BJ (cell line): Measurements from ENCODE around the gene STIM1. TPM values are rescaled to one million over a fixed set of nuclear protein-coding genes. Genes with fewer than 3 reads are reported as not detected.

Experiments used
- CTCF ChIA-PET: fragments of 350-600 bp; formaldehyde crosslinking; extraction: SDS; loops from one replicate; lab custom pipeline; 2021; ENCODE audit warnings: antibody characterized with exemption, inconsistent platforms; lab: Yijun Ruan, JAX
- POLR2A ChIA-PET: fragments of 300-600 bp; sonication (Branson Sonifier 250); formaldehyde crosslinking; extraction: SDS; loops from one replicate; lab custom pipeline; 2021; ENCODE audit warnings: antibody characterized with exemption; lab: Charles Lee
- DNase-seq: peaks from one replicate; pipeline ENCODE4 v3.0.0-alpha.2; 2011; ENCODE audit warnings: low read depth
- H3K27me3 ChIP-seq: 2 replicates; pipeline ENCODE4 v1.6.0; 2011; ENCODE audit warnings: low read length; ENCODE audit not compliant: control insufficient read depth, insufficient read depth
- H3K36me3 ChIP-seq: 2 replicates; pipeline ENCODE4 v1.5.1; 2011; ENCODE audit warnings: low read length; ENCODE audit not compliant: control insufficient read depth, insufficient read depth
- H3K4me3 ChIP-seq: 2 replicates; pipeline ENCODE4 v1.5.1; 2011; ENCODE audit warnings: low read depth, mild to moderate bottlenecking, control low read depth, low read length
- polyA minus RNA-seq: library from RNA; depleted of rRNA, polyadenylated mRNA; stranded (reverse); fragments of >200 nt; gene quantifications from 2 replicates; pipeline ENCODE4 v1.2.3, GENCODE V29; 2011; rRNA and poly(A)+ RNA removed
- polyA plus RNA-seq: library from polyadenylated mRNA; depleted of rRNA; stranded (reverse); fragments of >200 nt; gene quantifications from 2 replicates; pipeline ENCODE4 v1.2.3, GENCODE V29; 2011; rRNA removed
- TF ChIP-seq, protein P1 (sequence below): IDR thresholded peaks from 2 replicates; pipeline ENCODE4 v1.5.1; 2011; ENCODE audit warnings: low read depth, mild to moderate bottlenecking, control low read depth, inconsistent platforms, low read length, moderate library complexity; ENCODE audit not compliant: insufficient read depth

Gene STIM1
- polyA plus RNA-seq (24.4 and 54.6 TPM in 2 replicates), polyA minus RNA-seq (53.3 and 74.6 TPM in 2 replicates)

DNA sequence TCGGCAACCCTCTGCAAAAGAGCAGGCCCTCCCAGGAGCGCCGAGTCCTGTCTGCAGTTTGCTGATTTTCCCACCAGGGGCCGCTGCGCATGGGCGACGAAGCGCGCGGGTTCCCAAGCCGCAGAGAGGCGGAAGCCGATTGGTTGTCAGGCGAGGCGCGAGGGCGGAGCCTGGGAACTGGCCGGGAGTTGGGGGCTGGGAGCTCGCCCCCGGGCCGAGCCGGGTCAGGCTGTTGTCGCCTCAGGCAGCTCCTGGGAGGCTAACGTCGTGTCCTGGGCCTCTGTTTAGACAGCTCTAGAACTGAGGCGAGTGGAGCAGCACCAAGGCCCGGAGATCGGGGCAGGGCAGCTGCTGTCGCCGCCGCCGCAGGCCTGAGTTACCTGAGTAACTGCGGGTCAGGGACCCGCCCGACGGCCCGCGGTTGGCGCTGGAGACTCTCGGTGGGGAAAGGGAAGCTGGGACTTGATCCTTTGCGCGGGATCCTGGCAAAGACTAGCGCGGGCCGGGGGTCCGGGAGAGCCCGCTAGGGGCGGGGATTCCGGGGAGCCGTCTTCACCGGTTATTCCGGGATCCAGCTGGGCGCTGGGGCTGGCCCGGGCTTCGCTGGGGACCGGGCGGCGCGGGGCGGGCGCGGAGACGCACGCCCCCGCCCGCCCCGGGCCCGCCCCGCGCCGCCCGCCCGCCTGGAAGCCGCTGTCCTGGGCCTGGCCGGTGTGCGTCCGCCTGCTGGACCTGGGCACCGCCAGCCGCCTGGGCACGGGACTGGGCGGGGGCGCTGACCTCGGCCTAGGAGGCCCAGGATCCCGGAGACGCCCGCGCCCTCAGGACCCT, at the start of gene STIM1:
Gene STIM1 (plus strand): TSS at position 688 of the 831 bp plus-strand sequence. CDS start 607 bp downstream, outside the sequence.
- ChIA-PET CTCF (interaction anchor here (0.6 to 14.0 kb wide), 61 partner anchors 9 to 265 kb away, joined by 3 to 524 read pairs (median 6); partner anchors contain the start of genes RHOG and RRM1), POLR2A (interaction anchor here (0.5 to 1.6 kb wide), 5 partner anchors 14 to 104 kb away, joined by 3 to 8 read pairs (median 3); no protein-coding TSS in a partner anchor)
- peak; percentile 51 for DNase-seq
- Histone ChIP-seq H3K27me3 (no peaks in the 10 kb centered on the region), H3K4me3 (peak within 1 kb of the TSS; percentile 77), H3K36me3 (no peaks in the 10 kb centered on the region)
- TF ChIP-seq, protein P1, sequence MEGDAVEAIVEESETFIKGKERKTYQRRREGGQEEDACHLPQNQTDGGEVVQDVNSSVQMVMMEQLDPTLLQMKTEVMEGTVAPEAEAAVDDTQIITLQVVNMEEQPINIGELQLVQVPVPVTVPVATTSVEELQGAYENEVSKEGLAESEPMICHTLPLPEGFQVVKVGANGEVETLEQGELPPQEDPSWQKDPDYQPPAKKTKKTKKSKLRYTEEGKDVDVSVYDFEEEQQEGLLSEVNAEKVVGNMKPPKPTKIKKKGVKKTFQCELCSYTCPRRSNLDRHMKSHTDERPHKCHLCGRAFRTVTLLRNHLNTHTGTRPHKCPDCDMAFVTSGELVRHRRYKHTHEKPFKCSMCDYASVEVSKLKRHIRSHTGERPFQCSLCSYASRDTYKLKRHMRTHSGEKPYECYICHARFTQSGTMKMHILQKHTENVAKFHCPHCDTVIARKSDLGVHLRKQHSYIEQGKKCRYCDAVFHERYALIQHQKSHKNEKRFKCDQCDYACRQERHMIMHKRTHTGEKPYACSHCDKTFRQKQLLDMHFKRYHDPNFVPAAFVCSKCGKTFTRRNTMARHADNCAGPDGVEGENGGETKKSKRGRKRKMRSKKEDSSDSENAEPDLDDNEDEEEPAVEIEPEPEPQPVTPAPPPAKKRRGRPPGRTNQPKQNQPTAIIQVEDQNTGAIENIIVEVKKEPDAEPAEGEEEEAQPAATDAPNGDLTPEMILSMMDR: peak; percentile 96

DNA sequence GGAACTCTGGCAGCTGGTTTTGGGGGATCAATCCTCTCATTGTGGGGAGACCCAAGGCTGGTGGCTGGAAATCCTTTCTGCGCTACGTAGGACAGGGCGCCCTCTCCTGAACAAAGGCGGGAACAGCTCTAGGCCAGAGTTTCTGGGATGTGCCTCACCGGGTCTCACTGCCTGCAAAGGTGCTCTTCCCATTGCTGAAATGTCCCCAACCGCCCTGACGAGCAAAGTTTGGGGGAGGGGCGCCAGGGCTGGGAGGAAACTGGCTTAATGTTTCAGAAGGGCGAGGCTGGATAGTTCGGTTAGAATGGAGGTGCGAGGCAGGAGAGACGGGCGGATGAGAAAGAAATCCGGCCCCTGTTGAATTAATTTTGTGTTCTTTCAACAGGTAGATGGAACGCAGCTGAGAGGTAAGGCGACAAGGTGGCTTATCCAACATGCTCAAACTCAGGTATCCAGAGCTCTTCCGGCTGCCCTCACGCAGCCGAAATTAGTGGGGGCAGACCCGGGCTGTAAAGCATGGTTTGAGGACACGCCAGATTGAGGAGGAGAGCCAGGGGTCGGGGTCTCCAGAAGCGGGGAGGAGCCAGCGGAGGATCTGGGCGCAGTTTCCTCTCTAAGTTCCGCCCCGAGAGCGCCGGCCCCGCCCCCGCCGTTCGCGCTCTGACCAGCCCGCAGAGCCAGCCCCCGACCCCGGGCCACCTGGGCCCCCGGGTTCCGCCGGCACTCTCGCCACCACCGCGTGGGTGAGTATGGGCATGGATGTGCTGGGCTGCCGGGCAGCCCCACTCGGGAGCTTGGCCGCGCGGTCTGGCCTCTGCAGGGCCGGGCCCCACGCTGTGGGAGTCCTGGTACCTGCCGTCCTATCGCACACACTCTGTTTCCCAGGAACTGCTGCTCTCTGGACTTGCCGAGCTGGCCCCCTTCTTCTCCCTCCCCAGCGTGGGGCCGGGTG, 47.3 kb upstream of the STIM1 start, which contains the start of gene PGAP2:
Gene PGAP2 (plus strand): TSS at position 652 of the 952 bp plus-strand sequence. CDS start 2,700 bp downstream, outside the sequence.
- H3K27me3 ChIP-seq: no peaks in the 10 kb centered on the region
- no peak for DNase-seq
- ChIA-PET CTCF (interaction anchor here (0.8 to 4.1 kb wide), 35 partner anchors 9 to 385 kb away, joined by 3 to 30 read pairs (median 6); partner anchors contain the start of genes NUP98 and RHOG), POLR2A (interaction anchor here (0.7 kb wide), 1 partner anchor 10 kb away, joined by 3 read pairs; no protein-coding TSS in a partner anchor)
- TF ChIP-seq, protein P1: peak; percentile 88
- H3K4me3 ChIP-seq: peak within 1 kb of the TSS; percentile 80
- H3K36me3 ChIP-seq: no peaks in the 10 kb centered on the region

DNA sequence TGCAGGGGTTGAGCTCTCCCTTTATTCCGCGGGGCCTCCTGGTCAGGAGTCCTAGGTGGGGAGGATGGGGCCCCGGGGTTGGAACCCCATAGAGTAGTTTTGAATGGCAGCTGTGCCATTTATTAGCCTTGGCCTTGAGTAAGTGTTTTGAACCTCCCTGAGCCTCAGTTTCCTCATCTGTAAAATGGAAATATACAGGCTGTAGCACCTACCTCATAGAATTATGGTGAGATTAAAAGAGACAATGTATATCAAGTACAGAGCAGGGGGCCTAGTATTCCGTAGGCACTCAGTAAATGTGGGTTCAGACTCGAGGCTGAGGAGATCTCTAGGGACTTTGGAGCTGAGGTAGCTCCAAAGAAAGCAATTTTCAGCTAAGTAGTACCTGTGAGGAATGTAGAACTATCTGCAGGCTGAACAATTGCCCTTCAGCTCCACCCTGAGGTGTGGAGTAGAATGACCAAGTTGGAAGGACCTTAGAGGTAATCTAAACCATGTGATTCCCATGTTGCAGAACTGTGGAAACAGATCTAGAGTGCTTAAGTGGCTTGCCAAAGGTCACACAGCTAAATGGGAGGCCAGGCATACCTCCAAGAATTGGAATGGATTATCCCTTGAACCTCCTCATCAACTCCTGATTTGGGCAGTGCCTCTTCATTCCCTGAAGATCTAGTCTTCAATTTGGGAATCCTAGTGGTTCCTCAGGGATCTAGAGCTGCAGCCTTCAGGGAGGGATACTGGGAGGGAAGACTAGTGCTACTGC, 46.4 kb upstream of the STIM1 start:
- TF ChIP-seq, protein P1: peak; percentile 58
- ChIA-PET CTCF (interaction anchor here (0.8 to 4.1 kb wide), 26 partner anchors 10 to 263 kb away, joined by 3 to 30 read pairs (median 8); partner anchors contain the start of gene RHOG), POLR2A (interaction anchor here (0.7 kb wide), 1 partner anchor 9 kb away, joined by 3 read pairs; no protein-coding TSS in a partner anchor)
- H3K4me3 ChIP-seq: peak overlapping the region; percentile 80
- H3K27me3 ChIP-seq: no peaks in the 10 kb centered on the region
- no peaks in the 10 kb centered on the region for H3K36me3 ChIP-seq
- DNase-seq: no peak

DNA sequence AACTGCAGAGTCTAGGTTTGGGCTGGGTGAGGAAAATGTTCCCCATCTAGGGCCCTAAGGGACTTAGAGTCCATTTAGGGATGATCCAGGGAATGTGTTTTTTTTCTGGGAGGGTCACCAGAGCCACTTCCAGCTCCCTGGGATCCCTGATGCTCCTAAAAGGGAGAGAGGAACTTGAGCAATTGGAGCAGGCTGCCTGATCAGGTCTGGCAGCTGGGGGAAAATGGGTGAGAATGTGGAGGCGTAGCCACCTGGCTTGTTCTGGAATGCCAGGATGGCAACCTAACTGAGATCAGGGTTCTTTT, 45.9 kb upstream of the STIM1 start:
- TF ChIP-seq, protein P1: no peak
- no peak for DNase-seq
- ChIA-PET POLR2A (no interaction called here), CTCF (interaction anchor here (0.8 to 4.1 kb wide), 16 partner anchors 10 to 200 kb away, joined by 3 to 30 read pairs (median 10); partner anchors contain the start of gene RHOG)
- no peak overlapping the region for H3K4me3 ChIP-seq
- no peaks in the 10 kb centered on the region for H3K27me3 ChIP-seq
- no peaks in the 10 kb centered on the region for H3K36me3 ChIP-seq
